Astrocyte (in vitro differentiated cells and primary cell): ENCODE data around the gene HLA-DQB2. TPM values are rescaled to one million over a fixed set of nuclear protein-coding genes. Genes with fewer than 3 reads are reported as not detected.
"Not testable (repeated sequence)": the region's sequence is repeated elsewhere in the genome, so short reads cannot be mapped to it uniquely, and the experiment has no call there.

ENCODE experiments used
- DNase-seq: peaks from one replicate; pipeline ENCODE4 v3.0.0-alpha.2; 2010; ENCODE audit warnings: low read depth
- FAIRE-seq: peaks from 2 replicates; lab custom pipeline; 2011; peaks lifted over from hg19 to GRCh38; lab: Jason Lieb, UNC
- H2AFZ ChIP-seq: 2 replicates; pipeline ENCODE4 v1.6.0; 2012; ENCODE audit warnings: low read depth, low read length, inconsistent platforms
- H3K27ac ChIP-seq: 2 replicates; pipeline ENCODE4 v1.5.1; 2011; ENCODE audit warnings: low read depth, low read length, inconsistent platforms
- H3K27me3 ChIP-seq: 2 replicates; pipeline ENCODE4 v1.6.0; 2011; ENCODE audit warnings: low read length, inconsistent platforms; ENCODE audit not compliant: insufficient read depth
- H3K36me3 ChIP-seq: 2 replicates; pipeline ENCODE4 v1.5.1; 2011; ENCODE audit warnings: low read length, inconsistent platforms; ENCODE audit not compliant: insufficient read depth
- H3K4me1 ChIP-seq: 2 replicates; pipeline ENCODE4 v1.5.1; 2011; ENCODE audit warnings: low read length, inconsistent platforms; ENCODE audit not compliant: insufficient read depth
- H3K4me2 ChIP-seq: 2 replicates; pipeline ENCODE4 v1.6.0; 2012; ENCODE audit warnings: low read length, inconsistent platforms
- H3K4me3 ChIP-seq: 2 replicates; pipeline ENCODE4 v1.5.1; 2011; ENCODE audit warnings: low read depth, mild to moderate bottlenecking, low read length, inconsistent platforms; ENCODE audit not compliant: insufficient read depth
- H3K79me2 ChIP-seq: 2 replicates; pipeline ENCODE4 v1.6.0; 2012; ENCODE audit warnings: mild to moderate bottlenecking, low read length, inconsistent platforms; ENCODE audit not compliant: insufficient read depth
- H3K9ac ChIP-seq: 2 replicates; pipeline ENCODE4 v1.6.0; 2012; ENCODE audit warnings: mild to moderate bottlenecking, low read length, inconsistent platforms
- H3K9me3 ChIP-seq: 2 replicates; pipeline ENCODE4 v1.5.1; 2012; ENCODE audit warnings: low read depth, mild to moderate bottlenecking, low read length, inconsistent platforms; ENCODE audit not compliant: insufficient read depth
- H4K20me1 ChIP-seq: 2 replicates; pipeline ENCODE4 v1.6.0; 2012; ENCODE audit warnings: low read length, inconsistent platforms; ENCODE audit not compliant: insufficient read depth
- H3K27ac Mint-ChIP-seq: one replicate; pipeline ENCODE4 v1.8.0; 2021; ENCODE audit warnings: mild to moderate bottlenecking, mixed read lengths; ENCODE audit not compliant: unreplicated experiment
- H3K27me3 Mint-ChIP-seq: one replicate; pipeline ENCODE4 v1.8.0; 2021; ENCODE audit warnings: low read depth, mixed read lengths; ENCODE audit not compliant: unreplicated experiment
- H3K36me3 Mint-ChIP-seq: one replicate; pipeline ENCODE4 v1.8.0; 2021; ENCODE audit warnings: low read depth, mixed read lengths; ENCODE audit not compliant: unreplicated experiment
- H3K4me1 Mint-ChIP-seq: one replicate; pipeline ENCODE4 v1.8.0; 2021; ENCODE audit warnings: low read depth, mixed read lengths; ENCODE audit not compliant: unreplicated experiment
- H3K4me3 Mint-ChIP-seq: one replicate; pipeline ENCODE4 v1.8.0; 2021; ENCODE audit warnings: mild to moderate bottlenecking, moderate library complexity, mixed read lengths; ENCODE audit not compliant: unreplicated experiment
- H3K9me3 Mint-ChIP-seq: one replicate; pipeline ENCODE4 v1.8.0; 2021; ENCODE audit warnings: mild to moderate bottlenecking, mixed read lengths; ENCODE audit not compliant: unreplicated experiment
- EZH2 ChIP-seq: IDR thresholded peaks from 2 replicates; pipeline ENCODE4 v1.6.1; 2012; ENCODE audit warnings: mild to moderate bottlenecking, low read length, inconsistent platforms; ENCODE audit not compliant: insufficient read depth
- total RNA-seq: library from RNA; stranded (reverse); gene quantifications from 2 replicates; pipeline ENCODE4 v1.2.1, GENCODE V29; 2021
- TF ChIP-seq, protein P1 (sequence below): IDR thresholded peaks from 2 replicates; pipeline ENCODE4 v1.5.1; 2011; ENCODE audit warnings: low read depth, mild to moderate bottlenecking, inconsistent platforms, low read length, moderate library complexity; ENCODE audit not compliant: insufficient read depth

The HLA-DQB2 gene
- total RNA-seq, 1 donor from 2014 or later: not detected

DNA sequence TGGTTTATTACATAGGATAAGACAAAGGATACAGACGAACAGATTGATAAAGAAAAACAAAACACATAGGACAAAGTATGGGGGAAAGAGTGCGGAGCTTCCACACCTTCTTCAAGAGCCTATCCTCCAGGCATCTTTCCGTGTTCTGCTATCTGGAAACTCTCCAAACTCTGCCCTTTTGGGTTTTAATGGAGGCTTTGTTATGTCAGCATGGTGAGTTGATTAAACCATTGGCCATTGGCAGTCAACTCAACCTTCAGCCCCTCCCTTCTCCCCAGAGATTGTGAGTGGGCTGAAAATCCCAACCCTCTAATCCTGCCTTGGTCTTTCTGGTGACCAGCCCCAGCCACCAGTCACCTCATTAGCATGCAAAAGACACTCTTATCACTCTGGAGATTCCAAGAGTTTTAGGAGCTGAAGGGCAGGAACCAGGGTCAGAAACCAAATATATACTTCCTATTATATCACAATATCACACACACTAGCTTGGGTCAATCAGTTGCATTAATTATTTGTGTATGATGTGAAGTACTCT, 29.6 kb upstream of the HLA-DQB2 start:
- H3K9ac ChIP-seq: no peak overlapping the region
- no peak for FAIRE-seq

DNA sequence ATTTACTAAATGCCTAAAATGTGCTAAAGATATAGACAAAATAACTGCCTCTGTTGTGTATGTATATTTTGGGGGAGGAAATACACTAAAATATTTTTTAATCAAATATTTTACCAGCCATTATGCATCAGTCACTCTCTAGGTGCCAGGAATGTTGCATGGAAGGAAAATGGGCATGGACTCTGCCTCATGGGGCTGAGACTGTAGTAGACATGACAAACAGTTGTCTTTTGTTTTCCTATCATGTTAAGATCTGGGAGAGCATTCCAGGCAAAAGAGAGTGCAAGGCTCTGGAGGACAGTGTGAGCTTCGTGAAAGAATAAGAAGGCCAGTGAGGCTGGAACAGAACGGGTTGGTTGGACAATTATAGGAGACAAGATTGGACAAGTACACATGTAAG, 27.0 kb upstream of the HLA-DQB2 start:
- no peaks in the 10 kb centered on the region for H3K4me1 Mint-ChIP-seq
- H3K27me3 ChIP-seq: peaks cover 37% of the 10 kb centered on the region
- H3K36me3 Mint-ChIP-seq: peaks cover 2% of the 10 kb centered on the region
- H3K27me3 Mint-ChIP-seq: peaks cover 23% of the 10 kb centered on the region
- H3K9me3 ChIP-seq: no peaks in the 10 kb centered on the region
- no peaks in the 10 kb centered on the region for H4K20me1 ChIP-seq
- TF ChIP-seq, protein P1, sequence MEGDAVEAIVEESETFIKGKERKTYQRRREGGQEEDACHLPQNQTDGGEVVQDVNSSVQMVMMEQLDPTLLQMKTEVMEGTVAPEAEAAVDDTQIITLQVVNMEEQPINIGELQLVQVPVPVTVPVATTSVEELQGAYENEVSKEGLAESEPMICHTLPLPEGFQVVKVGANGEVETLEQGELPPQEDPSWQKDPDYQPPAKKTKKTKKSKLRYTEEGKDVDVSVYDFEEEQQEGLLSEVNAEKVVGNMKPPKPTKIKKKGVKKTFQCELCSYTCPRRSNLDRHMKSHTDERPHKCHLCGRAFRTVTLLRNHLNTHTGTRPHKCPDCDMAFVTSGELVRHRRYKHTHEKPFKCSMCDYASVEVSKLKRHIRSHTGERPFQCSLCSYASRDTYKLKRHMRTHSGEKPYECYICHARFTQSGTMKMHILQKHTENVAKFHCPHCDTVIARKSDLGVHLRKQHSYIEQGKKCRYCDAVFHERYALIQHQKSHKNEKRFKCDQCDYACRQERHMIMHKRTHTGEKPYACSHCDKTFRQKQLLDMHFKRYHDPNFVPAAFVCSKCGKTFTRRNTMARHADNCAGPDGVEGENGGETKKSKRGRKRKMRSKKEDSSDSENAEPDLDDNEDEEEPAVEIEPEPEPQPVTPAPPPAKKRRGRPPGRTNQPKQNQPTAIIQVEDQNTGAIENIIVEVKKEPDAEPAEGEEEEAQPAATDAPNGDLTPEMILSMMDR: no peak
- no peak for TF ChIP-seq EZH2
- no peak overlapping the region for H3K27ac ChIP-seq
- no peak overlapping the region for H3K4me3 ChIP-seq
- H3K9ac ChIP-seq: no peak overlapping the region
- DNase-seq: no peak
- no peak overlapping the region for H3K27ac Mint-ChIP-seq
- H3K4me3 Mint-ChIP-seq: no peak overlapping the region
- no peaks in the 10 kb centered on the region for H3K36me3 ChIP-seq
- peaks cover 4% of the 10 kb centered on the region for H3K9me3 Mint-ChIP-seq
- no peaks in the 10 kb centered on the region for H3K4me1 ChIP-seq
- no peaks in the 10 kb centered on the region for H3K79me2 ChIP-seq
- no peak overlapping the region for H2AFZ ChIP-seq
- FAIRE-seq: no peak
- H3K4me2 ChIP-seq: no peak overlapping the region

More for the DNA sequence above, 29.6 kb upstream of the HLA-DQB2 start:
- Mint-ChIP-seq H3K27me3 (peaks cover 31% of the 10 kb centered on the region), H3K9me3 (peaks cover 2% of the 10 kb centered on the region), H3K4me1 (peaks cover 11% of the 10 kb centered on the region), H3K4me3 (no peak overlapping the region), H3K27ac (no peak overlapping the region), H3K36me3 (peaks cover 2% of the 10 kb centered on the region)
- no peak overlapping the region for H3K4me2 ChIP-seq
- H3K36me3 ChIP-seq: no peaks in the 10 kb centered on the region
- H2AFZ ChIP-seq: no peak overlapping the region
- peaks cover 36% of the 10 kb centered on the region for H3K27me3 ChIP-seq
- no peaks in the 10 kb centered on the region for H4K20me1 ChIP-seq
- no peaks in the 10 kb centered on the region for H3K4me1 ChIP-seq
- no peak overlapping the region for H3K27ac ChIP-seq
- no peaks in the 10 kb centered on the region for H3K79me2 ChIP-seq
- DNase-seq: no peak
- H3K9me3 ChIP-seq: no peaks in the 10 kb centered on the region
- no peak overlapping the region for H3K4me3 ChIP-seq
- no peak for TF ChIP-seq EZH2
- TF ChIP-seq, protein P1: no peak

DNA sequence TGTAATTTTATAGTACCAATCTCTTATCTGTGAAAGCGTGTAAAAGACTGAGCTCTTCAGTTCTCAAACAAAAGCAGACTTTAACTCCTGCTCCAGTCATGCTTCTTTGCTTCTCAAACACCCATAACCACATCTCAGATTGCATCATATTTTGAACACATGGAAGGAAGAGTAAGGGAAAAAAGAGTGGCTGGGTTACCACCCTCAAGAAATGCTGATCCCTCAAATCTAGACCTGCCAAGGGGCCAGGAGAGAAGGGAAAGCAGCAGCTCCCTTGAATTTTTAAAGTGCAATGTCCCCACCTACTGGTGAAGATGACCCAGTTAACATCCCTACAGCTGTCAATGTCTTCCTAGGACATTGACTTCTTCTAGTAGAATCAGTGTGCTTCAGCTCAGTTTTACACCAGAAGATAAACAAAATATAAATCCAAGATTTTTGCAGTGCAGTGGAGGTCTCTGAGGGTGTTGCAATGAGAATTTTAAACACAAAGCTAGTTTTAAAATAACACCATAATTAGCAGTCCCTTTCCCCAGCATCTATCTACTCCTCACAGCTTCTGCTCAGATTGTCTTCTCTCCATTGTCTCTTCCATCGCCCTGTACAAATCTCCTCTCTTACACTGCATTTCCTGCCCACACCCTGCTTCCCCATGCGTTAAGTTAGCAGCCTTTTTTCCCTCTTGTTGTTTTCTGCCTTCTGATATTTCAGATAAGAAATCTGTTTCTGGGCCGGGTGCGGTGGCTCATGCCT, 22.6 kb upstream of the HLA-DQB2 start:
- H3K4me2 ChIP-seq: no peak overlapping the region
- Mint-ChIP-seq H3K36me3 (no peaks in the 10 kb centered on the region), H3K27ac (no peak overlapping the region), H3K9me3 (peaks cover 4% of the 10 kb centered on the region), H3K27me3 (peaks cover 3% of the 10 kb centered on the region), H3K4me1 (no peaks in the 10 kb centered on the region), H3K4me3 (no peak overlapping the region)
- H3K27me3 ChIP-seq: peaks cover 12% of the 10 kb centered on the region
- FAIRE-seq: peak; percentile 52
- no peaks in the 10 kb centered on the region for H3K79me2 ChIP-seq
- H3K4me3 ChIP-seq: no peak overlapping the region
- H4K20me1 ChIP-seq: no peaks in the 10 kb centered on the region
- DNase-seq: peak; percentile 22
- no peak overlapping the region for H3K9ac ChIP-seq
- no peaks in the 10 kb centered on the region for H3K9me3 ChIP-seq
- no peak overlapping the region for H2AFZ ChIP-seq
- H3K4me1 ChIP-seq: no peaks in the 10 kb centered on the region
- no peak overlapping the region for H3K27ac ChIP-seq
- no peaks in the 10 kb centered on the region for H3K36me3 ChIP-seq
- TF ChIP-seq EZH2: no peak
- TF ChIP-seq, protein P1: peak; percentile 58

DNA sequence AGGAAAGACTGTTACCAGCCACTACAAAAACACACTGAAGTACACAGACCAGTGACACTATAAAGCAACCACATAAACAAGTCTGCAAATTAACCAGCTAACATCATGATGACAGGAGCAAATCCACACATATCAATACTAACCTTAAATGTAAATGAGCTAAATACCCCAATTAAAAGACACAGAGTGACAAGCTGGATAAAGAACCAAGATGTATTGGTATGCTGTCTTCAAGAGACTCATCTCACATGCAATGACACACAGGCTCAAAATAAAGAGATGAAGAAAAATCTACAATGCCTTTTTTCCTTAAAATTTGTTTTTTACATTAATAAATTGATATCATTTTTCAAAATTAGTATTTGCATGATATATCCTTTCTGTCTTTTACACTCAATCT, 19.6 kb upstream of the HLA-DQB2 start:
- peaks cover 11% of the 10 kb centered on the region for H3K9me3 Mint-ChIP-seq
- H3K9me3 ChIP-seq, FAIRE-seq, H3K36me3 ChIP-seq, DNase-seq, H3K4me2 ChIP-seq, H4K20me1 ChIP-seq, H3K4me3 ChIP-seq, H3K27ac Mint-ChIP-seq, H3K4me1 Mint-ChIP-seq, H3K4me3 Mint-ChIP-seq, H3K9ac ChIP-seq, H2AFZ ChIP-seq, H3K27me3 Mint-ChIP-seq, H3K36me3 Mint-ChIP-seq, H3K27ac ChIP-seq, H3K79me2 ChIP-seq, H3K4me1 ChIP-seq: not testable (repeated sequence)
- peaks cover 15% of the 10 kb centered on the region for H3K27me3 ChIP-seq
